Sigmoid colon (tissue), 4 donors: ENCODE results near the gene COBL.

Source experiments
- EP300 ChIP-seq, 4 donors: sonication (generic); formaldehyde crosslinking; IDR thresholded peaks; one replicate each; pipeline ENCODE4 v1.6.1; 2017; ENCODE audit warnings: antibody characterized with exemption in 4 of 4
- POLR2A ChIP-seq, 2 donors: fragments of 450-650 bp; IDR thresholded peaks; one replicate each; pipeline ENCODE4 v1.6.1; 2016; ENCODE audit warnings: antibody characterized with exemption in 2 of 2, mild to moderate bottlenecking in 2 of 2, moderate library complexity in 2 of 2
- POLR2AphosphoS5 ChIP-seq, 4 donors: sonication (generic); formaldehyde crosslinking; IDR thresholded peaks; one replicate each; pipeline ENCODE4 v1.6.1; 2017; ENCODE audit warnings: antibody characterized with exemption in 4 of 4
- TF ChIP-seq, protein P1 (sequence below), 4 experiments: fragments of 450-650 bp in 3 of 4; fragments of 200-600 bp in 1 of 4; IDR thresholded peaks; one replicate each; pipeline ENCODE4 v1.5.1; 2016 to 2019; ENCODE audit warnings: antibody characterized with exemption in 4 of 4, mild to moderate bottlenecking in 3 of 4, moderate library complexity in 2 of 4

DNA sequence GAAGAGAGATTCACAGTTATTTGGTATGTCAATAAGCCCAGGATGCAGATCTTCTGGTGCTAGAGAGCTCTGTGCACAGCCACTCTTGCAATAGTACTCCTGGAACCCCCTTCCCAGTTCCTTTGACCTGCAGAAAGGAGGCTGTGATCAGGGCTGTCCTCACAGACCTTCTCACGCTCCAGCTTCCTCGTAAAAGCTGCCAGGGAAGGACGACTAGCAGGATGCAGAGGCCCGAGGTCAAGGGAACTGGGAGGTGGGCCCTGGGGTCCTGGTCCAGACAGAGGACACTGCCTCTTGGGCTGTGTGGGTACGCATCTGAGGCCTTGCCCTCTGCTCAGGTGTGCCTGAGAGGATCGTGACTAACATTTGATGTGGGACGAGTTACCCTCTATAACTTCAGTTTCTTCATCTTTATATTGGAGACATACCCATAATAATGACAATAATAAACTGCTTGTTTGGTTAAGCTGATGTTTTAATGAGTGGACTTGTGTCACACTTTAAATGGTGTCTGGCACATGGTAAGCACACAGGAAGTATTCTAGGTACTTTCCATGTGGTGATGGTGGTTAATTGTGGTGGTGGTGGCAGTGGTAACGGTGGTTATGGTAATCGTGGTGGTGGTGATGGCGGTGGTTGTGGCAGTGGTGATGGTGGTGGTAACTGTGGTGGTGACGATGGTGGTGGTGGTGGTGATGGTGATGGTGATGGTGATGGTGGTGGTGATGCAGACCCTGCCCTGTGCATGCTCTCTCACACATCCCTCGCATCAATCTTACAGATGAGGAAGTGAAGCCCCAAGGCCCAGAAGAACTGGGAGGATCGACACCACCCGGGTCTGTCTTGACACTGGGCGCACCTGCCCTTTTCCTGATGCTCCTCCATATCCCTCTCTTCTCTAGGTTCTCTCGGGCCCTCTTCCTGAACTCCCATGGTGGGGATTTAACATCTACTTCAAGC lies 298.8 kb downstream of the COBL start:
- TF ChIP-seq POLR2A (IDR thresholded peaks at IDR 0.05): no peak
- TF ChIP-seq, protein P1, sequence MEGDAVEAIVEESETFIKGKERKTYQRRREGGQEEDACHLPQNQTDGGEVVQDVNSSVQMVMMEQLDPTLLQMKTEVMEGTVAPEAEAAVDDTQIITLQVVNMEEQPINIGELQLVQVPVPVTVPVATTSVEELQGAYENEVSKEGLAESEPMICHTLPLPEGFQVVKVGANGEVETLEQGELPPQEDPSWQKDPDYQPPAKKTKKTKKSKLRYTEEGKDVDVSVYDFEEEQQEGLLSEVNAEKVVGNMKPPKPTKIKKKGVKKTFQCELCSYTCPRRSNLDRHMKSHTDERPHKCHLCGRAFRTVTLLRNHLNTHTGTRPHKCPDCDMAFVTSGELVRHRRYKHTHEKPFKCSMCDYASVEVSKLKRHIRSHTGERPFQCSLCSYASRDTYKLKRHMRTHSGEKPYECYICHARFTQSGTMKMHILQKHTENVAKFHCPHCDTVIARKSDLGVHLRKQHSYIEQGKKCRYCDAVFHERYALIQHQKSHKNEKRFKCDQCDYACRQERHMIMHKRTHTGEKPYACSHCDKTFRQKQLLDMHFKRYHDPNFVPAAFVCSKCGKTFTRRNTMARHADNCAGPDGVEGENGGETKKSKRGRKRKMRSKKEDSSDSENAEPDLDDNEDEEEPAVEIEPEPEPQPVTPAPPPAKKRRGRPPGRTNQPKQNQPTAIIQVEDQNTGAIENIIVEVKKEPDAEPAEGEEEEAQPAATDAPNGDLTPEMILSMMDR (IDR thresholded peaks at IDR 0.05): no peak
- TF ChIP-seq EP300 (IDR thresholded peaks at IDR 0.05): no peak
- no peak for TF ChIP-seq POLR2AphosphoS5 (IDR thresholded peaks at IDR 0.05)
